Tibial nerve (tissue), 3 donors: ENCODE measurements around the gene CX3CR1.

Source experiments
- POLR2A ChIP-seq, 2 donors: fragments of 450-650 bp; IDR thresholded peaks; one replicate each; pipeline ENCODE4 v1.6.1; 2017; ENCODE audit warnings: antibody characterized with exemption in 2 of 2, mild to moderate bottlenecking in 2 of 2, moderate library complexity in 2 of 2
- TF ChIP-seq, protein P1 (sequence below), 5 experiments: fragments of 200-600 bp in 3 of 5; fragments of 450-650 bp in 2 of 5; sonication (generic) in 3 of 5; IDR thresholded peaks; one replicate each; pipeline ENCODE4 v1.5.1; 2016 to 2019; ENCODE audit warnings: antibody characterized with exemption in 5 of 5, mild to moderate bottlenecking in 3 of 5, moderate library complexity in 2 of 5

DNA sequence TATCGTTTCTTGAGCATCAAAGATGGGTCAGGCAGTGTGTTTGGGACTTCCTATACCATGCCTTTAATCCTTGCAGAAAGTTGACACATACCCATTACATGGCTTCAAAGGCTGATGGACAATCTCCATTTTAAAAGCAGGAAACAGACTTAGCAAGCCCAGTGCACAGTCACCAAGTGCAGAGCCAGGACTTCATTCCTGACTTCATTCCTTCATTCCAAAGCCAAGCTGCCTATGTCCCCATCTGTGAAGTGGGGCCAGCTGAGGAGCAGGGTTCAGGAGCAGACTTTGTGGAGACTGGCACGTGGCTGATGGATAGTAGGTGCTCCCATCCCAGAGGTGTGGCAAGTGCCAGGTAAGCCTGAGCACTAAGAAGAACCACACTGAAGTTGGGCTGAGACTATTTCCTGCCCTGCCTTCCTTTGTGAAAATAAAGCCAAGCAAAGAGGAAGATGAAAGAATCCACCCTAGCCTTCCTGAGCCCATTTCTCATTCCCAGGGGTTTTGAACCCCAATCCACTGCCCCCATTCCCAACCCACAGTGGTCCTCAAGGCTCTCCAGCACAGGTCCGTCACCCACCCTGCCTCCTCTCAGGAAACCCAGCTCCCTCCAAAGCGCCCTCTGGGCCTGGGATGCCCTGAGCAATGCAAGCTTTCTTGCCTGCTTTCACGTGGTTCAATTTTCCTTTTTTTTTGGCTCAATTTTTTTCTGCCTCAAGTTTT, 1.8 kb downstream of the CX3CR1 start:
- TF ChIP-seq, protein P1, sequence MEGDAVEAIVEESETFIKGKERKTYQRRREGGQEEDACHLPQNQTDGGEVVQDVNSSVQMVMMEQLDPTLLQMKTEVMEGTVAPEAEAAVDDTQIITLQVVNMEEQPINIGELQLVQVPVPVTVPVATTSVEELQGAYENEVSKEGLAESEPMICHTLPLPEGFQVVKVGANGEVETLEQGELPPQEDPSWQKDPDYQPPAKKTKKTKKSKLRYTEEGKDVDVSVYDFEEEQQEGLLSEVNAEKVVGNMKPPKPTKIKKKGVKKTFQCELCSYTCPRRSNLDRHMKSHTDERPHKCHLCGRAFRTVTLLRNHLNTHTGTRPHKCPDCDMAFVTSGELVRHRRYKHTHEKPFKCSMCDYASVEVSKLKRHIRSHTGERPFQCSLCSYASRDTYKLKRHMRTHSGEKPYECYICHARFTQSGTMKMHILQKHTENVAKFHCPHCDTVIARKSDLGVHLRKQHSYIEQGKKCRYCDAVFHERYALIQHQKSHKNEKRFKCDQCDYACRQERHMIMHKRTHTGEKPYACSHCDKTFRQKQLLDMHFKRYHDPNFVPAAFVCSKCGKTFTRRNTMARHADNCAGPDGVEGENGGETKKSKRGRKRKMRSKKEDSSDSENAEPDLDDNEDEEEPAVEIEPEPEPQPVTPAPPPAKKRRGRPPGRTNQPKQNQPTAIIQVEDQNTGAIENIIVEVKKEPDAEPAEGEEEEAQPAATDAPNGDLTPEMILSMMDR (IDR thresholded peaks at IDR 0.05), result no peak
- no peak for TF ChIP-seq POLR2A (IDR thresholded peaks at IDR 0.05)
